ENCODE measurements around the gene ARHGEF4. TPM values are rescaled to one million over a fixed set of nuclear protein-coding genes. Genes with fewer than 3 reads are reported as not detected.
A peak's percentile ranks its signal among the peaks of the same experiment; 100 is the strongest.

The ARHGEF4 gene
- total RNA-seq, 1 experiment from 2014 or later = 12.2 TPM

GRCh38 chr2:131014141-131014540, 177.4 kb downstream of the ARHGEF4 start:
- DNase-seq (ENCODE audit: low spot score) = no peak

- DNase-seq (ENCODE audit: low spot score) = no peak
Measured at GRCh38 chr2:131015764-131016163, 179.1 kb downstream of the ARHGEF4 start.

GRCh38 chr2:131016826-131017741, 180.4 kb downstream of the ARHGEF4 start:
- DNase-seq (ENCODE audit: low spot score) = peak; percentile 60

GRCh38 chr2:131022731-131023130, 186.0 kb downstream of the ARHGEF4 start:
- DNase-seq (ENCODE audit: low spot score) = peak; percentile 26

GRCh38 chr2:131023758-131024157, 187.0 kb downstream of the ARHGEF4 start:
- no peak for DNase-seq (ENCODE audit: low spot score)

GRCh38 chr2:131026919-131027318, 190.2 kb downstream of the ARHGEF4 start:
- DNase-seq (ENCODE audit: low spot score) = no peak

- DNase-seq (ENCODE audit: low spot score) = no peak
Measured at GRCh38 chr2:131027566-131028528, 191.1 kb downstream of the ARHGEF4 start.

- DNase-seq (ENCODE audit: low spot score) = no peak
Measured at GRCh38 chr2:131029812-131030211, 193.1 kb downstream of the ARHGEF4 start.

GRCh38 chr2:131030478-131030971, 193.8 kb downstream of the ARHGEF4 start:
- no peak for DNase-seq (ENCODE audit: low spot score)

GRCh38 chr2:131031431-131031841, 194.7 kb downstream of the ARHGEF4 start:
- no peak for DNase-seq (ENCODE audit: low spot score)

- DNase-seq (ENCODE audit: low spot score) = no peak
Measured at GRCh38 chr2:131031875-131032274, 195.2 kb downstream of the ARHGEF4 start.

GRCh38 chr2:131032393-131032836, 195.7 kb downstream of the ARHGEF4 start:
- DNase-seq (ENCODE audit: low spot score) = no peak

GRCh38 chr2:131033786-131034121, 197.0 kb downstream of the ARHGEF4 start:
- DNase-seq (ENCODE audit: low spot score) = no peak

GRCh38 chr2:131034122-131035051, 197.7 kb downstream of the ARHGEF4 start:
- DNase-seq (ENCODE audit: low spot score) = no peak

- no peak for DNase-seq (ENCODE audit: low spot score)
Measured at GRCh38 chr2:131035112-131035825, 198.6 kb downstream of the ARHGEF4 start.

GRCh38 chr2:131035826-131036231, 199.1 kb downstream of the ARHGEF4 start:
- no peak for DNase-seq (ENCODE audit: low spot score)

- no peak for DNase-seq (ENCODE audit: low spot score)
Measured at GRCh38 chr2:131036269-131036668, 199.6 kb downstream of the ARHGEF4 start.

GRCh38 chr2:131036696-131037397, 200.1 kb downstream of the ARHGEF4 start:
- no peak for DNase-seq (ENCODE audit: low spot score)

- DNase-seq (ENCODE audit: low spot score) = no peak
Measured at GRCh38 chr2:131037398-131038257, 200.9 kb downstream of the ARHGEF4 start.

All from A172 (cell line).